Gastroesophageal sphincter (tissue), 3 donors: ENCODE measurements around the gene CD300LD.

ENCODE experiments used
- CTCF ChIP-seq, 4 experiments: fragments of 200-600 bp in 2 of 4; fragments of 450-650 bp in 2 of 4; sonication (generic) in 1 of 4; IDR thresholded peaks; one replicate each; pipeline ENCODE4 v1.5.1; 2017 to 2019; ENCODE audit warnings: antibody characterized with exemption in 4 of 4, mild to moderate bottlenecking in 2 of 4, moderate library complexity in 2 of 4
- POLR2A ChIP-seq, 2 donors: fragments of 450-650 bp; IDR thresholded peaks; one replicate each; pipeline ENCODE4 v1.6.1; 2017; ENCODE audit warnings: antibody characterized with exemption in 2 of 2, mild to moderate bottlenecking in 2 of 2, moderate library complexity in 1 of 2

GRCh38 chr17:74584292-74585060 lies 7.6 kb downstream of the CD300LD start:
- no peak for TF ChIP-seq CTCF (IDR thresholded peaks at IDR 0.05)
- TF ChIP-seq POLR2A (IDR thresholded peaks at IDR 0.05): no peak
